Measurements from ENCODE around the gene AQP12B. TPM values are rescaled to one million over a fixed set of nuclear protein-coding genes. Genes with fewer than 3 reads are reported as not detected.

The AQP12B gene
- total and polyA plus RNA-seq, 9 of the 15 experiments (the other 6 are each of a cell fraction or from before 2014, with no cell fraction given) = not detected

DNA sequence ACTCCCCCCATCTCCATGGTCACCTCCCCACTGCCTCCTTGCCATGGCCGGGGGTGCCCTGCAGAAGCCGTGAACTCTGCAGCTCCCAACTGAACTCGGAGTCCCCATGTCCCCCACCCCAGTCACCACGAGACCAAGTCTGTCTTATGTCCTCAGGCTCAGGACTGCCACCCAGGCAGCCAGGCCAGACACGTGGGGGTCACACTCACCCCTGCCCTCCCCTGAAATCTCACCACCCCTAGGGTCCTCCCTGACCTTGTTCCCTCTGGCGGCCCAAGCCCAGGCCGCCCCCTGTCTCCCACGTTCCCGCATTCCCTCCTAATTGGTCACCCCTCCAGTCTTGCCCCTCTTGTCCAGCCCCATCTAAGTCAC, 19.9 kb upstream of the AQP12B start:
- BruUV-seq (replicated peaks) = no TSS peak
- Histone ChIP-seq H3K36me3 (ENCODE audit: control insufficient read depth, insufficient read depth, low read length) (no peaks in the 10 kb centered on the region), H3K27ac (ENCODE audit: extremely low read depth, low read depth, low read length) (no peak overlapping the region), H3K79me2 (ENCODE audit: control insufficient read depth, insufficient read depth, low read length) (no peaks in the 10 kb centered on the region), H2AFZ (ENCODE audit: low read depth, low read length) (no peak overlapping the region), H4K20me1 (replicated peaks; ENCODE audit: control insufficient read depth, insufficient read depth, low read length) (no peaks in the 10 kb centered on the region), H3K9me3 (replicated peaks; ENCODE audit: control insufficient read depth, insufficient read depth, low read depth, low read length) (no peaks in the 10 kb centered on the region), H3K9me1 (ENCODE audit: control insufficient read depth, insufficient read depth, low read length) (no peaks in the 10 kb centered on the region), H3K4me2 (ENCODE audit: insufficient read depth, low read length) (no peak overlapping the region), H3K9ac (ENCODE audit: insufficient read depth in 1 of 2, low read depth in 2 of 2, low read length in 2 of 2) (no peak overlapping the region), H3K27me3 (ENCODE audit: control insufficient read depth in 2 of 2, insufficient read depth in 2 of 2, low read length in 2 of 2) (peaks cover 0 to 47% of the 10 kb centered on the region in 2 experiments; a peak in 4 of 5 replicates), H3K4me1 (replicated peaks in 1 of 2; ENCODE audit: control insufficient read depth in 2 of 2, insufficient read depth in 2 of 2, low read length in 2 of 2) (no peaks in the 10 kb centered on the region), H3K4me3 (no peak overlapping the region)
- TF ChIP-seq GATAD2A (IDR thresholded peaks at IDR 0.05) = no peak
- TF ChIP-seq WHSC1 (IDR thresholded peaks at IDR 0.05; ENCODE audit: low read length) = no peak
- no peak for TF ChIP-seq NCOA2 (IDR thresholded peaks at IDR 0.05; ENCODE audit: partially characterized antibody in 2 of 2)
- intact Hi-C loops (cut with micrococcal nuclease) (loop anchor here (10.0 kb wide), 1 partner anchor 188 kb away; no protein-coding TSS in a partner anchor), in situ Hi-C loops (cut with MboI) (no loop called here)
- DNase-seq (ENCODE audit: extremely low read depth in 1 of 4, low spot score in 3 of 4) (no peak), ATAC-seq (no peak), FAIRE-seq (no peak)
- ChIA-PET POLR2A (no interaction called here), CTCF (ENCODE audit: low intra/inter-chr PET ratio) (no interaction called here)
- WGBS (ENCODE audit: insufficient coverage, low coverage, missing lambda C conversion rate) = 0% methylated on average over 4 of the region's 9 CpGs

DNA sequence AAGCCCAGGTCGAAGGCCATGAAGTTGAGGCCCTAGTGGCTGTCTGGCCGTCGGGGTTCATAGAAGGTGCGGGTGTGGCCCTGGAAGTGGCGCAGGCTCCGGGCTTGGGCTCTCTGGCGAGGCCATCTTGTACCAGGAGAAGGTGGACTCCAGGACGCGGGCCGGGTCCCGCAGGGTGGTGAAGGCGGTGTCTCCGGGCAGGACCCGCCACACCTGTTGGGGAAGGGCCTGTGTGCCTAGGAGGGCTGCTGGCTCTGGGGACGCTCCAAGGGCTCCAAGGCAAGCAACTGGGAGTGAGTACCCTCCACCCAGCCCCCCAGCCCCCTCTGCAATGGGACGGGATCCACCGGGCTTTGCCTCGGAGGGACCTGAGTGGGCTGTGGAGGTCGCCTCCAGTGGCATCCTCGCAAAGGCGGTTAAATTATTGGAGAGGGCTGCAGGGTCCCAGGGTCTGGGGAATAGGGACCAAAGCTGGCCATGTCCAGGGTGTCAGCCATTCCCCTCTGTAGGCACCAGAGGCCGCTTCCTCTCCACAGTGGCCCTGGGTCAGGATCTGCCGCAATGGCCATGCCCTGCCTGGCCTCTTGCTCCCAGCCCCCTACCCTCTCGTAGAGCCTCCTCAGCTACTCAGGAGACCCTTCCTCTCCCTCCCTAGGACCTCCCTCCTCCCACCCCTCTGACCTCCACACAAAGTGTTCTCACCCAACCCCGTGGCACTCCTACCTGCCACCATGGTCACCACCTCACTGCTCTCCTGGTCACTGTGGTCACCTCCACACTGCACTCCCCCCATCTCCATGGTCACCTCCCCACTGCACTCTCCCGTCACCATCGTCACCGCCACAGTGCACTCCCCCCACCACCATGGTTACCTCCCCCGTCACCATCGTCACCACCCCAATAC, 19.3 kb upstream of the AQP12B start:
- BruUV-seq (replicated peaks) = no TSS peak
- H3K4me1 ChIP-seq (replicated peaks in 1 of 2; ENCODE audit: control insufficient read depth in 2 of 2, insufficient read depth in 2 of 2, low read length in 2 of 2) = no peaks in the 10 kb centered on the region
- ATAC-seq = no peak
- TF ChIP-seq, protein P1, sequence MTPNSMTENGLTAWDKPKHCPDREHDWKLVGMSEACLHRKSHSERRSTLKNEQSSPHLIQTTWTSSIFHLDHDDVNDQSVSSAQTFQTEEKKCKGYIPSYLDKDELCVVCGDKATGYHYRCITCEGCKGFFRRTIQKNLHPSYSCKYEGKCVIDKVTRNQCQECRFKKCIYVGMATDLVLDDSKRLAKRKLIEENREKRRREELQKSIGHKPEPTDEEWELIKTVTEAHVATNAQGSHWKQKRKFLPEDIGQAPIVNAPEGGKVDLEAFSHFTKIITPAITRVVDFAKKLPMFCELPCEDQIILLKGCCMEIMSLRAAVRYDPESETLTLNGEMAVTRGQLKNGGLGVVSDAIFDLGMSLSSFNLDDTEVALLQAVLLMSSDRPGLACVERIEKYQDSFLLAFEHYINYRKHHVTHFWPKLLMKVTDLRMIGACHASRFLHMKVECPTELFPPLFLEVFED (CRISPR knock-in tag; conservative IDR thresholded peaks at IDR 0.05) = no peak
- TF ChIP-seq KDM5B (IDR thresholded peaks at IDR 0.05; ENCODE audit: insufficient replicate concordance, low read depth, low read length) (no peak), ETV5 (CRISPR knock-in tag; IDR thresholded peaks at IDR 0.05; ENCODE audit: low read depth) (no peak)
- TF ChIP-seq, protein P2, sequence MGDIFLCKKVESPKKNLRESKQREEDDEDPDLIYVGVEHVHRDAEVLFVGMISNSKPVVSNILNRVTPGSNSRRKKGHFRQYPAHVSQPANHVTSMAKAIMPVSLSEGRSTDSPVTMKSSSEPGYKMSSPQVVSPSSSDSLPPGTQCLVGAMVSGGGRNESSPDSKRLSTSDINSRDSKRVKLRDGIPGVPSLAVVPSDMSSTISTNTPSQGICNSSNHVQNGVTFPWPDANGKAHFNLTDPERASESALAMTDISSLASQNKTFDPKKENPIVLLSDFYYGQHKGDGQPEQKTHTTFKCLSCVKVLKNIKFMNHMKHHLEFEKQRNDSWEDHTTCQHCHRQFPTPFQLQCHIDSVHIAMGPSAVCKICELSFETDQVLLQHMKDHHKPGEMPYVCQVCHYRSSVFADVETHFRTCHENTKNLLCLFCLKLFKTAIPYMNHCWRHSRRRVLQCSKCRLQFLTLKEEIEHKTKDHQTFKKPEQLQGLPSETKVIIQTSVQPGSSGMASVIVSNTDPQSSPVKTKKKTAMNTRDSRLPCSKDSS (IDR thresholded peaks at IDR 0.05; ENCODE audit: low read depth, partially characterized antibody) = no peak
- H4K20me1 ChIP-seq (replicated peaks; ENCODE audit: control insufficient read depth, insufficient read depth, low read length) = no peaks in the 10 kb centered on the region
- intact Hi-C loops (cut with micrococcal nuclease) = loop anchor here (10.0 kb wide), 1 partner anchor 187 kb away; no protein-coding TSS in a partner anchor
- no peaks in the 10 kb centered on the region for H3K9me3 ChIP-seq (replicated peaks; ENCODE audit: control insufficient read depth, insufficient read depth, low read depth, low read length)
- H3K9ac ChIP-seq (ENCODE audit: insufficient read depth in 1 of 2, low read depth in 2 of 2, low read length in 2 of 2) = no peak overlapping the region; a peak in 1 of 4 replicates
- no peak for DNase-seq (ENCODE audit: extremely low read depth in 1 of 4, low spot score in 3 of 4)
- no peak for FAIRE-seq
- no peak overlapping the region for H2AFZ ChIP-seq (ENCODE audit: low read depth, low read length)
- H3K36me3 ChIP-seq (ENCODE audit: control insufficient read depth, insufficient read depth, low read length) = no peaks in the 10 kb centered on the region
- H3K9me1 ChIP-seq (ENCODE audit: control insufficient read depth, insufficient read depth, low read length) = no peaks in the 10 kb centered on the region
- WGBS (ENCODE audit: insufficient coverage, low coverage, missing lambda C conversion rate) = 15% methylated on average over 10 of the region's 30 CpGs
- ChIA-PET CTCF (ENCODE audit: low intra/inter-chr PET ratio) (no interaction called here), POLR2A (no interaction called here)
- peaks cover 0 to 41% of the 10 kb centered on the region in 2 experiments; a peak in 3 of 5 replicates for H3K27me3 ChIP-seq (ENCODE audit: control insufficient read depth in 2 of 2, insufficient read depth in 2 of 2, low read length in 2 of 2)
- in situ Hi-C loops (cut with MboI) = no loop called here
- H3K4me2 ChIP-seq (ENCODE audit: insufficient read depth, low read length) = no peak overlapping the region
- H3K4me3 ChIP-seq = no peak overlapping the region
- no peaks in the 10 kb centered on the region for H3K79me2 ChIP-seq (ENCODE audit: control insufficient read depth, insufficient read depth, low read length)
- H3K27ac ChIP-seq (ENCODE audit: extremely low read depth, low read depth, low read length) = no peak overlapping the region
